Measurements from ENCODE around the gene ANAPC1.
"Not testable (repeated sequence)": the region's sequence is repeated elsewhere in the genome, so short reads cannot be mapped to it uniquely, and the experiment has no call there.

GRCh38 chr2:111909997-111910396 lies 26.0 kb upstream of the ANAPC1 start:
- not testable (repeated sequence) for TF ChIP-seq CTCF (conservative IDR thresholded peaks at IDR 0.05 in 1 of 2, IDR thresholded peaks at IDR 0.05 in 1 of 2; ENCODE audit: extremely low read depth in 1 of 2, insufficient read depth in 1 of 2, low read depth in 1 of 2, low read length in 2 of 2); EZH2 (IDR thresholded peaks at IDR 0.05; ENCODE audit: borderline replicate concordance, low read length)
